HEK293T (cell line): Measurements from ENCODE around the gene CCL25.
"Not testable (repeated sequence)": the region's sequence is repeated elsewhere in the genome, so short reads cannot be mapped to it uniquely, and the experiment has no call there.

ENCODE experiments used
- CTCF ChIA-PET: fragments of 350-600 bp; formaldehyde crosslinking; extraction: SDS; loops from one replicate; lab custom pipeline; 2021; ENCODE audit warnings: antibody characterized with exemption, inconsistent platforms; lab: Yijun Ruan, JAX
- POLR2A ChIA-PET: fragments of 350-600 bp; formaldehyde crosslinking; extraction: SDS; loops from one replicate; lab custom pipeline; 2020; ENCODE audit warnings: antibody characterized with exemption, inconsistent platforms; lab: Yijun Ruan, JAX
- DNase-seq: peaks from one replicate; pipeline ENCODE4 v3.0.0; 2012; ENCODE audit warnings: mixed read lengths; ENCODE audit errors: extremely low spot score
- ARNT ChIP-seq: fragments of 450-650 bp; IDR thresholded peaks from 2 replicates; pipeline ENCODE4 v1.6.1; 2017; ENCODE audit warnings: mild to moderate bottlenecking
- BHLHE40 ChIP-seq: fragments of 450-650 bp; IDR thresholded peaks from 2 replicates; pipeline ENCODE4 v1.6.1; 2016; ENCODE audit warnings: mild to moderate bottlenecking, moderate library complexity, borderline replicate concordance
- CTBP1 ChIP-seq: fragments of 450-650 bp; IDR thresholded peaks from 2 replicates; pipeline ENCODE4 v1.6.1; 2016; ENCODE audit warnings: borderline replicate concordance
- ELF4 ChIP-seq: fragments of 450-650 bp; IDR thresholded peaks from 2 replicates; pipeline ENCODE4 v1.6.1; 2017; ENCODE audit warnings: antibody characterized with exemption
- FOXA1 ChIP-seq: fragments of 450-650 bp; IDR thresholded peaks from 2 replicates; pipeline ENCODE4 v1.6.1; 2016; ENCODE audit warnings: mild to moderate bottlenecking
- FOXK2 ChIP-seq: fragments of 450-650 bp; IDR thresholded peaks from 2 replicates; pipeline ENCODE4 v1.6.1; 2016; ENCODE audit warnings: mild to moderate bottlenecking
- FOXM1 ChIP-seq: fragments of 450-650 bp; IDR thresholded peaks from 2 replicates; pipeline ENCODE4 v1.6.1; 2017; ENCODE audit warnings: mild to moderate bottlenecking, borderline replicate concordance
- HDGF ChIP-seq: fragments of 450-650 bp; IDR thresholded peaks from 2 replicates; pipeline ENCODE4 v1.6.1; 2017; ENCODE audit warnings: antibody characterized with exemption, borderline replicate concordance
- L3MBTL2 ChIP-seq: fragments of 450-650 bp; conservative IDR thresholded peaks from 2 replicates; pipeline ENCODE4 v1.6.1; 2016; ENCODE audit warnings: mild to moderate bottlenecking
- LEF1 ChIP-seq: fragments of 450-650 bp; IDR thresholded peaks from 2 replicates; pipeline ENCODE4 v1.6.1; 2017; ENCODE audit warnings: mild to moderate bottlenecking, borderline replicate concordance
- NFRKB ChIP-seq: fragments of 450-650 bp; IDR thresholded peaks from 2 replicates; pipeline ENCODE4 v1.6.1; 2016; ENCODE audit warnings: mild to moderate bottlenecking, moderate library complexity
- SP1 ChIP-seq: fragments of 450-650 bp; IDR thresholded peaks from 2 replicates; pipeline ENCODE4 v1.6.1; 2017
- SUZ12 ChIP-seq: fragments of 450-650 bp; IDR thresholded peaks from 2 replicates; pipeline ENCODE4 v1.6.1; 2016; ENCODE audit warnings: mild to moderate bottlenecking
- TARDBP ChIP-seq: fragments of 450-650 bp; IDR thresholded peaks from 2 replicates; pipeline ENCODE4 v1.6.1; 2016
- ZNF384 ChIP-seq: fragments of 450-650 bp; IDR thresholded peaks from 2 replicates; pipeline ENCODE4 v1.6.1; 2016
- TF ChIP-seq, protein P1 (sequence below): fragments of 450-650 bp; IDR thresholded peaks from 2 replicates; pipeline ENCODE4 v1.6.1; 2016

CCL25 gene

DNA sequence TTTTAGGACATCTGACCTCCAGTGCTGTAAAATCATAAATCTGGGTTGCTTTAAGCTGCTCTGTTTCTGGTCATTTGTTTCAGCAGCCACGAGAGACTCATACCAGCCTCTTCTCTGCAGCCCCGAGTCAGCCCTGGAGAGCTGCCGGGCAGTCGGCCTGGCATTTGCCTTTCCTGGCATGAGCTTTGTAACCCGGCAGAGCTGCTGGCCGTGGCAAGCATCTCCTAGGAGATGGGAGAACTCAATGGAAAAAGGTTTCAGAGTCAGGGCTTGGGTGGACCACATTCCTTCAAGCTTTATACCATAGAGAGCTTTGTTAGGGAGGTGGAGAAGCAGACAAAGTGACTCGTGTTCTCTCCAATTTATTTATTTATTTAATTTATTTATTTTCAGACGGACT, 21.6 kb upstream of the CCL25 start:
- POLR2A ChIA-PET: interaction anchor here (0.7 kb wide), 1 partner anchor 25 kb away, joined by 3 read pairs; no protein-coding TSS in a partner anchor
- CTCF ChIA-PET: no interaction called here
- TF ChIP-seq LEF1 (no peak), BHLHE40 (no peak), ELF4 (no peak), CTBP1 (no peak), SP1 (no peak), NFRKB (no peak), ZNF384 (no peak), FOXK2 (no peak), FOXA1 (no peak), SUZ12 (no peak), FOXM1 (no peak), TARDBP (no peak), HDGF (no peak), L3MBTL2 (no peak), ARNT (no peak)
- TF ChIP-seq, protein P1, sequence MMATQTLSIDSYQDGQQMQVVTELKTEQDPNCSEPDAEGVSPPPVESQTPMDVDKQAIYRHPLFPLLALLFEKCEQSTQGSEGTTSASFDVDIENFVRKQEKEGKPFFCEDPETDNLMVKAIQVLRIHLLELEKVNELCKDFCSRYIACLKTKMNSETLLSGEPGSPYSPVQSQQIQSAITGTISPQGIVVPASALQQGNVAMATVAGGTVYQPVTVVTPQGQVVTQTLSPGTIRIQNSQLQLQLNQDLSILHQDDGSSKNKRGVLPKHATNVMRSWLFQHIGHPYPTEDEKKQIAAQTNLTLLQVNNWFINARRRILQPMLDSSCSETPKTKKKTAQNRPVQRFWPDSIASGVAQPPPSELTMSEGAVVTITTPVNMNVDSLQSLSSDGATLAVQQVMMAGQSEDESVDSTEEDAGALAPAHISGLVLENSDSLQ: no peak
- no peak for DNase-seq

DNA sequence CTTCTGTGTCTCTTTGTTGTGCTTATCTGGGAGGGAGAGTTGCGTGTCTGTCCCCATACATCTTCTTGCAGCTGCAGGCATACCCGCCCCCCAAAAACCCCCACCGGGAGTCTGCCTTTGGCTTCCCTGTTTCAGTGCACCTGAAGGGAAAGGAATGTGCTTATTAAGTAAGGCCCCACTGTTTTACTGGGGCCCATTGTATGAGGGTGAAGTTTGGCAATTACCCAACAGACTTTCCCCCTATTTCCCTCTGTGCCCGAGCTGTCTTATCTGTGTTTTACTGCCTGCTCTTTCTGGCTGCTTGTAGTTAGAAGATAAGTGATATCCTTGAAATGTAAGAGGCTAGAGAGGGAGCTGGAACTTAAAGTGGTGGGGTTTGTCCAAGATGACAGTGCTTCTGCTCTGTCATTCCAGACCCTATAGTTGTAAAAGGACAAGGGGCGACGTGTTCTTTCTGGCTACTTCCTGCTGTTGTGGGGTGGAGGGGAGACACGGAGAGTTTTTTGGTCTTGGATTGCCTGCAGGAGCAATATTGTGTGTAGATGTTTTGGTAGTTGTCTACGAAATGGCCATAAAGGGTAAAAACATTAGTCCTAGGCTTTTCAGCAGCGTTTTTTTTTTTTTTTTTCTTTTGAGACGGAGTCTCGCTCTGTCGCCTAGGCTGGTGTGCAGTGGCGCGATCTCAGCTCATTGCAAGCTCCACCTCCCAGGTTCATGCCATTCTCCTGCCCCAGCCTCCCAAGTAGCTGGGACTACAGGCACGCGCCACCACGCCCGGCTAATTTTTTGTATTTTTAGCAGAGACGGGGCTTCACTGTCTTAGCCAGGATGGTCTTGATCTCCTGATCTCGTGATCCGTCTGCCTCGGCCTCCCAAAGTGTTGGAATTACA, 19.0 kb upstream of the CCL25 start:
- DNase-seq, POLR2A ChIA-PET, CTCF ChIA-PET: not testable (repeated sequence)

DNA sequence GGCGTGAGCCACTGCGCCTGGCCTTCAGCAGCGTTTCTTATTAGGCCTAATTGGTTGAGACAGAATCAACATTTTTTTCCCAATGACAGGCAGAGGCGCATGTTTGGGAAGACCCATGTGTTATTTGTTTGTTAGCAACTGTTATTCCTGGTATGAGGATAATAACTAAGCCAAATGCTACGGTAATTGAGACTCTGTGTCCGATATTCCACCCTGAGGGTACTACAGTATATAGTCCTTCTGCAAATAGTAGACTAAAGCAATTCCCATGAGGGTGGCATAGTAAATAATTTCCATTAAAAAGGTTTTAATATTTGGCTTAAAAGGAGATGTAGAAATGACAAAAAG, 18.4 kb upstream of the CCL25 start:
- TF ChIP-seq SUZ12 (no peak), LEF1 (no peak), ARNT (no peak), ELF4 (no peak), FOXK2 (no peak), HDGF (no peak), FOXA1 (no peak), FOXM1 (no peak), L3MBTL2 (no peak), BHLHE40 (no peak), SP1 (no peak), CTBP1 (no peak), ZNF384 (no peak), NFRKB (no peak), TARDBP (no peak)
- TF ChIP-seq, protein P1: no peak
- CTCF ChIA-PET: no interaction called here

DNA sequence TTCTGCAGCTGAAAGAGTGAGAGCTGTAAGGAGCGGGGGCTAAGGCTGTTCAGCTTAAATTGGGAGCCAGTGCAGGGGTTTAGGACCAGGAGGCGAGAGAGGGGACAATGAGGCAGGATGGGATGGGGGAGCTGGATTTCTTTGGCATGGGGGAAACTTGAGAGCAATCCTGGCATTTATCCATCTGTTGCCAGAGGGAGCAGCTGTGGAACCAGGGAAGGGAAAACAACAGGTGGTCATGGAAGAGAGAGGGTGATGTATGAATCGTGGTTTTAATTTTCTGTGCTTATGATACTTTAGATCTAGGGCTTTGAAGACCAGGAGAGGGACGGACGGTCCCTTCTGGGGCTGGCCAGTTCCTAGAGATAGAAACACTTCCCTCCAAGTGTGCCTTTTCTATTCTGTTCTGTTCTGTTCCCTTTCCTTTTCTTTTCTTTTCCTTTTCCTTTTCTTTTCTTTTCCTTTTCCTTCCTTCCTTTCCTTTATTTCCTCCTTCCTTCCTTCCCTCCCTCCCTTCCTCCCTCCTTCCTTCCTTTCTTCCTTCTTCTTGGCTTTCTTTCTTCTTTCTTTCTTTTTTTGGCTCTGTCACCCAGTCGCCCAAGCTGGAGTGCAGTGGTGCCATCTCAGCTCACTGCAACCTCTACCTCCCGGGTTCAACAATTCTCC, 16.0 kb upstream of the CCL25 start:
- ChIA-PET POLR2A (no interaction called here), CTCF (interaction anchor here (0.6 to 0.9 kb wide), 2 partner anchors 168 to 198 kb away, joined by 3 to 4 read pairs; no protein-coding TSS in a partner anchor)
- DNase-seq: no peak
- TF ChIP-seq NFRKB: no peak
- TF ChIP-seq SUZ12: no peak
- no peak for TF ChIP-seq L3MBTL2
- TF ChIP-seq CTBP1: no peak
- TF ChIP-seq ELF4: no peak
- TF ChIP-seq, protein P1: no peak

More for the DNA sequence above, 18.4 kb upstream of the CCL25 start:
- no peak for DNase-seq
- POLR2A ChIA-PET: no interaction called here

DNA sequence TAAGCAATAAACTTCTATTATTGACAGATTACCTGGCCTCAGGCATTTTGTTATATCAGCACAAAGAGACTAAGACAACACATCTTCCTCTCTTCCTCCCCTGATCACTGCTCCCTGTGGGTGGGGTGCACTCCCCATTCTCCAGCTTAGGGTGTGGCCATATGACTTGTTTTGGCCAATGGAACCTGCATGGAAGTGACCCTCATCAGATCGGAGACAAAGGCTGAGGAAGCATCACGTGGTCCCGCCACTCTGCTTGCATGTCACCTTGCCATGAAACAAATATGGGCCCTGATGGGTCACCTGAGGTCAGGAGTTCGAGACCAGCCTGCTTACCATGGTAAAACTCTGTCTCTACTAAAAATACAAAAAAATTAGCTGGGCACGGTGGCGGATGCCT, 13.7 kb upstream of the CCL25 start:
- ChIA-PET CTCF (no interaction called here), POLR2A (no interaction called here)
- no peak for DNase-seq
- no peak for TF ChIP-seq ELF4
- no peak for TF ChIP-seq L3MBTL2
- TF ChIP-seq ZNF384: no peak
- TF ChIP-seq, protein P1: no peak
- TF ChIP-seq HDGF: no peak
- TF ChIP-seq TARDBP: no peak
- no peak for TF ChIP-seq CTBP1
- TF ChIP-seq LEF1: no peak
- TF ChIP-seq FOXK2: no peak
- TF ChIP-seq SUZ12: no peak
- TF ChIP-seq SP1: no peak
- no peak for TF ChIP-seq BHLHE40
- TF ChIP-seq FOXM1: no peak
- TF ChIP-seq FOXA1: no peak
- TF ChIP-seq NFRKB: no peak
- no peak for TF ChIP-seq ARNT
